GM12878 (cell line): ENCODE results near the gene LRRC47. TPM values are rescaled to one million over a fixed set of nuclear protein-coding genes. Genes with fewer than 3 reads are reported as not detected.

Experiments
- ATAC-seq: fragments of 200-7000 bp; cut with Tn5 transposase; 3 replicates; pipeline ENCODE4 v1.9.1; 2020; ENCODE audit warnings: mild to moderate bottlenecking, moderate library complexity
- BruUV-seq: library from RNA; stranded (reverse); fragments of 400-500 nt; replicated peaks from 2 replicates; lab custom pipeline; 2021; lab: Mats Ljungman, UMichigan
- CTCF ChIA-PET: fragments of 300-600 bp; sonication (Branson Sonifier 250); formaldehyde crosslinking; extraction: SDS; loops from one replicate; lab custom pipeline; 2021; ENCODE audit warnings: inconsistent platforms; lab: Yijun Ruan, JAX
- POLR2A ChIA-PET: fragments of 350-600 bp; formaldehyde crosslinking; extraction: SDS; loops from one replicate; lab custom pipeline; 2021; ENCODE audit warnings: inconsistent platforms; lab: Charles Lee
- RAD21 ChIA-PET: fragments of 300-600 bp; sonication (Branson Sonifier 250); formaldehyde crosslinking; loops from one replicate; lab custom pipeline; 2023; ENCODE audit warnings: antibody characterized with exemption; ENCODE audit not compliant: unreplicated experiment; lab: Charles Lee
- SMC1A ChIA-PET: fragments of 300-600 bp; sonication (Branson Sonifier 250); formaldehyde crosslinking; loops from one replicate; lab custom pipeline; 2023; ENCODE audit not compliant: unreplicated experiment, uncharacterized antibody; lab: Charles Lee
- DNase-seq: peaks from one replicate; pipeline ENCODE4 v3.0.0-alpha.2; 2011; ENCODE audit warnings: low read depth, low spot score
- FAIRE-seq: peaks from 3 replicates; lab custom pipeline; 2011; peaks lifted over from hg19 to GRCh38; lab: Jason Lieb, UNC
- H2AFZ ChIP-seq: 2 replicates; pipeline ENCODE4 v1.6.0; 2011; ENCODE audit warnings: low read depth, low read length, control low read depth; ENCODE audit not compliant: control insufficient read depth
- H3K27ac ChIP-seq: 2 replicates; pipeline ENCODE4 v1.5.1; 2011; ENCODE audit warnings: control low read depth; ENCODE audit not compliant: control insufficient read depth, insufficient read depth
- H3K27me3 ChIP-seq, 2 experiments: replicated peaks in 1 of 2; 2 replicates each; pipeline versions ENCODE4 v1.6.0 to v1.6.1; 2011; ENCODE audit warnings: low read length in 1 of 2; ENCODE audit not compliant: control insufficient read depth in 2 of 2, insufficient read depth in 2 of 2
- H3K36me3 ChIP-seq, 2 experiments: 2 replicates each; pipeline ENCODE4 v1.5.1; 2011; ENCODE audit warnings: low read length in 1 of 2; ENCODE audit not compliant: control insufficient read depth in 2 of 2, insufficient read depth in 2 of 2
- H3K4me1 ChIP-seq: 2 replicates; pipeline ENCODE4 v1.6.1; 2011; ENCODE audit warnings: mild to moderate bottlenecking, low read length, moderate library complexity, mixed read lengths; ENCODE audit not compliant: control insufficient read depth, insufficient read depth
- H3K4me2 ChIP-seq: 2 replicates; pipeline ENCODE4 v1.6.0; 2011; ENCODE audit warnings: control low read depth; ENCODE audit not compliant: control insufficient read depth, insufficient read depth
- H3K4me3 ChIP-seq: fragments of 200-600 bp; sonication (generic); 2 replicates; pipeline ENCODE4 v1.5.1; 2016
- H3K79me2 ChIP-seq: 2 replicates; pipeline ENCODE4 v1.6.0; 2011; ENCODE audit warnings: low read length; ENCODE audit not compliant: control insufficient read depth, insufficient read depth
- H3K9ac ChIP-seq: 2 replicates; pipeline ENCODE4 v1.8.0; 2011; ENCODE audit warnings: low read length, control low read depth, mixed read lengths; ENCODE audit not compliant: control insufficient read depth, insufficient read depth
- H3K9me3 ChIP-seq: replicated peaks from 3 replicates; pipeline ENCODE4 v1.5.1; 2011; ENCODE audit warnings: mild to moderate bottlenecking, low read length; ENCODE audit not compliant: control insufficient read depth, insufficient read depth
- H4K20me1 ChIP-seq: 2 replicates; pipeline ENCODE4 v1.6.0; 2011; ENCODE audit not compliant: control insufficient read depth, insufficient read depth
- BACH1 ChIP-seq: fragments of 450-650 bp; IDR thresholded peaks from 2 replicates; pipeline ENCODE4 v1.6.1; 2017; ENCODE audit warnings: mild to moderate bottlenecking, borderline replicate concordance
- CREB1 ChIP-seq: IDR thresholded peaks from 2 replicates; pipeline ENCODE4 v1.6.1; 2012; ENCODE audit warnings: low read depth, mild to moderate bottlenecking, inconsistent platforms
- HDAC6 ChIP-seq: fragments of 200-600 bp; sonication (generic); IDR thresholded peaks from one replicate; pipeline ENCODE4 v1.8.0; 2017; ENCODE audit warnings: antibody characterized with exemption; ENCODE audit not compliant: unreplicated experiment
- JUND ChIP-seq: IDR thresholded peaks from 2 replicates; pipeline ENCODE4 v1.6.1; 2012; ENCODE audit warnings: low read depth, mild to moderate bottlenecking, low read length, improper control_type of control experiment, moderate library complexity
- KLF5 ChIP-seq: fragments of 450-650 bp; IDR thresholded peaks from 2 replicates; pipeline ENCODE4 v1.6.1; 2014; ENCODE audit warnings: mild to moderate bottlenecking; ENCODE audit not compliant: partially characterized antibody
- MTA2 ChIP-seq: fragments of 450-650 bp; IDR thresholded peaks from 2 replicates; pipeline ENCODE4 v1.6.1; 2016; ENCODE audit warnings: low read depth, mild to moderate bottlenecking, moderate library complexity
- NRF1 ChIP-seq: conservative IDR thresholded peaks from 2 replicates; pipeline ENCODE4 v1.6.1; 2011; ENCODE audit warnings: mild to moderate bottlenecking, low read depth, low read length, improper control_type of control experiment
- PAX8 ChIP-seq: fragments of 450-650 bp; IDR thresholded peaks from 2 replicates; pipeline ENCODE4 v1.6.1; 2017; ENCODE audit warnings: mild to moderate bottlenecking, moderate library complexity
- RB1 ChIP-seq: fragments of 450-650 bp; formaldehyde crosslinking; IDR thresholded peaks from 2 replicates; pipeline ENCODE4 v1.6.1; 2017; ENCODE audit warnings: mild to moderate bottlenecking, borderline replicate concordance
- RCOR1 ChIP-seq: conservative IDR thresholded peaks from 2 replicates; pipeline ENCODE4 v1.6.1; 2012; ENCODE audit warnings: low read depth, low read length, improper control_type of control experiment
- SUZ12 ChIP-seq: fragments of 200-600 bp; sonication (generic); IDR thresholded peaks from one replicate; pipeline ENCODE4 v1.6.1; 2018; ENCODE audit warnings: antibody characterized with exemption, mild to moderate bottlenecking; ENCODE audit not compliant: unreplicated experiment
- YBX1 ChIP-seq: fragments of 450-650 bp; IDR thresholded peaks from 2 replicates; pipeline ENCODE4 v1.6.1; 2016; ENCODE audit warnings: antibody characterized with exemption
- WGBS: methylation state at CpG from one replicate; pipeline ENCODE4 v1.1.6; 2016; ENCODE audit warnings: low lambda C conversion rate; ENCODE audit not compliant: insufficient replicate concordance, insufficient coverage; ENCODE audit errors: missing lambda C conversion rate; 5-methylcytosine and 5-hydroxymethylcytosine counted together
- in situ Hi-C: fragments of 300-500 bp; cut with MboI; formaldehyde crosslinking; loops from 9 replicates; pipeline ENCODE4 v1.14.3; 2018; ENCODE audit warnings: mixed read lengths
- intact Hi-C: fragments of 100-400 bp; cut with micrococcal nuclease; formaldehyde crosslinking; loops from one replicate; pipeline ENCODE4 v1.14.2; 2022; ENCODE audit not compliant: unreplicated experiment
- polyA plus RNA-seq, 11 experiments: library from polyadenylated mRNA; depleted of rRNA in 4 of 11; unstranded in 6 of 11; stranded (reverse) in 5 of 11; fragments of >200 nt; fragmentation: Nextera tagmentation in 4 of 11; fragmentation: Illumina TruSeq in 1 of 11; extraction: Ambion mirVana in 4 of 11; extraction: Trizol in 1 of 11; gene quantifications; 1 replicate in 1 of 11; 2 replicates in 10 of 11; pipeline versions ENCODE4 v1.2.1 to v1.2.3, GENCODE V29; 2011 to 2016; ENCODE audit warnings: inconsistent platforms in 2 of 11, missing spikeins in 2 of 11, low read depth in 1 of 11
- total RNA-seq, 4 experiments: library from RNA; depleted of rRNA in 3 of 4; stranded (reverse); fragments of >200 nt in 3 of 4; fragmentation: Illumina TruSeq in 1 of 4; extraction: Trizol in 1 of 4; gene quantifications; 2 replicates each; pipeline versions ENCODE4 v1.2.1 to v1.2.3, GENCODE V29; 2013 to 2021
- TF ChIP-seq, protein P1 (sequence below), 3 experiments: IDR thresholded peaks in 2 of 3; conservative IDR thresholded peaks in 1 of 3; 2 replicates each; pipeline ENCODE4 v1.5.1; 2011; ENCODE audit warnings: low read depth in 3 of 3, low read length in 3 of 3, mild to moderate bottlenecking in 3 of 3, control low read depth in 2 of 3, moderate library complexity in 2 of 3, inconsistent platforms in 1 of 3, mixed read lengths in 1 of 3; ENCODE audit not compliant: control insufficient read depth in 2 of 3, insufficient read depth in 1 of 3; ENCODE audit errors: extremely low read depth in 1 of 3
- TF ChIP-seq, protein P2 (sequence below): IDR thresholded peaks from 2 replicates; pipeline ENCODE4 v1.6.1; 2011; ENCODE audit warnings: low read depth, mild to moderate bottlenecking, low read length, moderate library complexity, borderline replicate concordance; ENCODE audit errors: extremely low read depth
- TF ChIP-seq, protein P3 (sequence below): fragments of 150-350 bp; IDR thresholded peaks from 2 replicates; pipeline ENCODE4 v1.6.1; 2016; ENCODE audit warnings: low read depth, low read length
- TF ChIP-seq, protein P4 (sequence below): IDR thresholded peaks from 2 replicates; pipeline ENCODE4 v1.6.1; 2011; ENCODE audit warnings: low read depth, low read length, improper control_type of control experiment, borderline replicate concordance

Gene LRRC47
- total and polyA plus RNA-seq, 10 of the 15 experiments (the other 5 are each of a cell fraction or from before 2014, with no cell fraction given) = 2.5 to 34.6 (median 18.2) TPM

DNA sequence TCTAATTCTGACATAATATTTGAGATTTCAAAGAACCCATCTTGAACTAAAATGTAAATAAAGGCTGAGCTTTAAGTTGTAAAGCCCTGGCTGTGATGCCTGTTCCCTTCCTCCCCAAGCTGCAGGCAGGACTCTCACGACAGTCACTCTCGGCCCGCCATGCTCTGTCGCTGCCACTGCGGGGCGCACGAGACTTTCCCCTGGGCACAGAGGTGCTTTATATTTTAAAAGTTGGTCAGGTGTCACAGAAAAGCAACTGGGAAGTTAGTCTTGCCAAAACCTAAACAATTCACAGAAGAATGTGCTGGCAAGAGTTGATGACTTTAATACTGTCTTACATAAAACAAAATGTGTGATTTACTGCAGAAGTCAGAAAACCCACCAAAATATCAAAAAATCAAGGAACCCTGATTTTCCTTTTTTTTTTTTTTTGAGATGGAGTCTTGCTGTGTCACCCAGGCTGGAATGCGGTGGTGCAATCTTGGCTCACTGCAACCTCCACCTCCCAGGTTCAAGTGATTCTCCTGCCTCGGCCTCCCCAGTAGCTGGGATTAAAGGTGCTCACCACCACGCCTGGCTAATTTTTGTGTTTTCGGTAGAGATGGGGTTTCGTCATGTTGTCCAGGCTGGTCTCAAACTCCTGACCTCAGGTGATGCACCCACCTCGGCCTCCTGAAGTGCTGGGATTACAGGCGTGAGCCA lies 10.7 kb downstream of the LRRC47 start (continued):
- TF ChIP-seq, protein P1, sequence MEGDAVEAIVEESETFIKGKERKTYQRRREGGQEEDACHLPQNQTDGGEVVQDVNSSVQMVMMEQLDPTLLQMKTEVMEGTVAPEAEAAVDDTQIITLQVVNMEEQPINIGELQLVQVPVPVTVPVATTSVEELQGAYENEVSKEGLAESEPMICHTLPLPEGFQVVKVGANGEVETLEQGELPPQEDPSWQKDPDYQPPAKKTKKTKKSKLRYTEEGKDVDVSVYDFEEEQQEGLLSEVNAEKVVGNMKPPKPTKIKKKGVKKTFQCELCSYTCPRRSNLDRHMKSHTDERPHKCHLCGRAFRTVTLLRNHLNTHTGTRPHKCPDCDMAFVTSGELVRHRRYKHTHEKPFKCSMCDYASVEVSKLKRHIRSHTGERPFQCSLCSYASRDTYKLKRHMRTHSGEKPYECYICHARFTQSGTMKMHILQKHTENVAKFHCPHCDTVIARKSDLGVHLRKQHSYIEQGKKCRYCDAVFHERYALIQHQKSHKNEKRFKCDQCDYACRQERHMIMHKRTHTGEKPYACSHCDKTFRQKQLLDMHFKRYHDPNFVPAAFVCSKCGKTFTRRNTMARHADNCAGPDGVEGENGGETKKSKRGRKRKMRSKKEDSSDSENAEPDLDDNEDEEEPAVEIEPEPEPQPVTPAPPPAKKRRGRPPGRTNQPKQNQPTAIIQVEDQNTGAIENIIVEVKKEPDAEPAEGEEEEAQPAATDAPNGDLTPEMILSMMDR (IDR thresholded peaks at IDR 0.05 in 2 of 3, conservative IDR thresholded peaks at IDR 0.05 in 1 of 3; ENCODE audit: control insufficient read depth in 2 of 3, extremely low read depth in 1 of 3, insufficient read depth in 1 of 3, low read depth in 3 of 3, low read length in 3 of 3) = peak; percentile 10 to 50 (median 27); a peak in 2 of 6 replicates

DNA sequence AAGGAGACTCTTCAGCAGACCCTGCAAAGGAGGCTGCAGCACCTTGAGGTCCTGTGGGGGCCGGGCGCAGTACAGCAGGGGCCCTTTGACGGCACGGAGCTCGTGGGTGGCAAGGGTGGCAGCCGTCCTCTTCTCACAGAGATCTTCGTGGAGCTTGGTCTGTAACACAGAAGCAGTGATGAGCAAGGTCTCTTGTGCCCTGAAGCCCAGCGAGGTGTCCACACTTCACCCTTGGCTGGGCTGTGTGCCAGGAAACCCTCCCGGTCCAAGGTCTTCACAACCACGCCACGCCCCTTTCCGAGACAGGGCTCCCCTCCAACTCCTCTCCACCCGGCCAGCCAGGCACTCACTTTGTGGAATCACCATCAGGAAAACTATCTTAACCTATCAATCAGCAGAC lies 11.3 kb downstream of the LRRC47 start:
- Histone ChIP-seq H3K4me3 (no peak overlapping the region), H3K9me3 (no peaks in the 10 kb centered on the region), H3K36me3 (peaks cover 21 to 27% of the 10 kb centered on the region in 2 experiments), H3K27ac (no peak overlapping the region), H2AFZ (no peak overlapping the region), H3K4me2 (no peak overlapping the region), H3K4me1 (peaks cover 14% of the 10 kb centered on the region), H3K79me2 (peaks cover 3% of the 10 kb centered on the region), H4K20me1 (no peaks in the 10 kb centered on the region), H3K27me3 (no peaks in the 10 kb centered on the region), H3K9ac (no peak overlapping the region)
- ATAC-seq = no peak
- TSS peak; percentile 14 for BruUV-seq
- ChIA-PET RAD21 (no interaction called here), CTCF (interaction anchor here (2.7 kb wide), 1 partner anchor 9 kb away, joined by 6 read pairs; no protein-coding TSS in a partner anchor), POLR2A (no interaction called here), SMC1A (interaction anchor here (0.7 kb wide), 1 partner anchor 74 kb away, joined by 3 read pairs; no protein-coding TSS in a partner anchor)
- DNase-seq = no peak
- intact Hi-C loops = no loop called here
- in situ Hi-C loops = no loop called here
- 97% methylated on average over 13 of the region's 13 CpGs for WGBS
- FAIRE-seq = peak; percentile 23
- TF ChIP-seq KLF5 = no peak
- no peak for TF ChIP-seq HDAC6
- no peak for TF ChIP-seq RCOR1
- TF ChIP-seq YBX1 = no peak
- no peak for TF ChIP-seq PAX8
- no peak for TF ChIP-seq RB1
- no peak for TF ChIP-seq NRF1
- TF ChIP-seq SUZ12 = no peak
- no peak for TF ChIP-seq CREB1
- TF ChIP-seq, protein P2, sequence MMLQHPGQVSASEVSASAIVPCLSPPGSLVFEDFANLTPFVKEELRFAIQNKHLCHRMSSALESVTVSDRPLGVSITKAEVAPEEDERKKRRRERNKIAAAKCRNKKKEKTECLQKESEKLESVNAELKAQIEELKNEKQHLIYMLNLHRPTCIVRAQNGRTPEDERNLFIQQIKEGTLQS = no peak
- TF ChIP-seq, protein P3, sequence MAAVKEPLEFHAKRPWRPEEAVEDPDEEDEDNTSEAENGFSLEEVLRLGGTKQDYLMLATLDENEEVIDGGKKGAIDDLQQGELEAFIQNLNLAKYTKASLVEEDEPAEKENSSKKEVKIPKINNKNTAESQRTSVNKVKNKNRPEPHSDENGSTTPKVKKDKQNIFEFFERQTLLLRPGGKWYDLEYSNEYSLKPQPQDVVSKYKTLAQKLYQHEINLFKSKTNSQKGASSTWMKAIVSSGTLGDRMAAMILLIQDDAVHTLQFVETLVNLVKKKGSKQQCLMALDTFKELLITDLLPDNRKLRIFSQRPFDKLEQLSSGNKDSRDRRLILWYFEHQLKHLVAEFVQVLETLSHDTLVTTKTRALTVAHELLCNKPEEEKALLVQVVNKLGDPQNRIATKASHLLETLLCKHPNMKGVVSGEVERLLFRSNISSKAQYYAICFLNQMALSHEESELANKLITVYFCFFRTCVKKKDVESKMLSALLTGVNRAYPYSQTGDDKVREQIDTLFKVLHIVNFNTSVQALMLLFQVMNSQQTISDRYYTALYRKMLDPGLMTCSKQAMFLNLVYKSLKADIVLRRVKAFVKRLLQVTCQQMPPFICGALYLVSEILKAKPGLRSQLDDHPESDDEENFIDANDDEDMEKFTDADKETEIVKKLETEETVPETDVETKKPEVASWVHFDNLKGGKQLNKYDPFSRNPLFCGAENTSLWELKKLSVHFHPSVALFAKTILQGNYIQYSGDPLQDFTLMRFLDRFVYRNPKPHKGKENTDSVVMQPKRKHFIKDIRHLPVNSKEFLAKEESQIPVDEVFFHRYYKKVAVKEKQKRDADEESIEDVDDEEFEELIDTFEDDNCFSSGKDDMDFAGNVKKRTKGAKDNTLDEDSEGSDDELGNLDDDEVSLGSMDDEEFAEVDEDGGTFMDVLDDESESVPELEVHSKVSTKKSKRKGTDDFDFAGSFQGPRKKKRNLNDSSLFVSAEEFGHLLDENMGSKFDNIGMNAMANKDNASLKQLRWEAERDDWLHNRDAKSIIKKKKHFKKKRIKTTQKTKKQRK = no peak
- no peak for TF ChIP-seq BACH1
- TF ChIP-seq, protein P4, sequence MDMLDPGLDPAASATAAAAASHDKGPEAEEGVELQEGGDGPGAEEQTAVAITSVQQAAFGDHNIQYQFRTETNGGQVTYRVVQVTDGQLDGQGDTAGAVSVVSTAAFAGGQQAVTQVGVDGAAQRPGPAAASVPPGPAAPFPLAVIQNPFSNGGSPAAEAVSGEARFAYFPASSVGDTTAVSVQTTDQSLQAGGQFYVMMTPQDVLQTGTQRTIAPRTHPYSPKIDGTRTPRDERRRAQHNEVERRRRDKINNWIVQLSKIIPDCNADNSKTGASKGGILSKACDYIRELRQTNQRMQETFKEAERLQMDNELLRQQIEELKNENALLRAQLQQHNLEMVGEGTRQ = no peak
- no peak for TF ChIP-seq JUND
- no peak for TF ChIP-seq MTA2
